Activated naive CD4-positive, alpha-beta T cell treated with anti-CD3 and anti-CD28 coated beads, Interleukin-2, amount 10 ng/mL, durations not matched to agents 7 days and 5 days (primary cell): Measurements from ENCODE around the gene FGFRL1.

Experiments used
- CTCF ChIA-PET: fragments of 350-600 bp; sonication (Branson Sonifier 250); formaldehyde crosslinking; loops from one replicate; lab custom pipeline; 2021; ENCODE audit warnings: antibody characterized with exemption; lab: Charles Lee
- DNase-seq: peaks from one replicate; pipeline ENCODE4 v3.0.0-alpha.2; 2020
- H3K27ac Mint-ChIP-seq: one replicate; pipeline ENCODE4 v1.8.0; 2021; ENCODE audit warnings: mild to moderate bottlenecking, moderate library complexity, mixed read lengths
- H3K27me3 Mint-ChIP-seq: one replicate; pipeline ENCODE4 v1.8.0; 2021; ENCODE audit warnings: mild to moderate bottlenecking, mixed read lengths
- H3K36me3 Mint-ChIP-seq: one replicate; pipeline ENCODE4 v1.8.0; 2021; ENCODE audit warnings: mixed read lengths
- H3K4me1 Mint-ChIP-seq: one replicate; pipeline ENCODE4 v1.8.0; 2021; ENCODE audit warnings: mixed read lengths
- H3K4me3 Mint-ChIP-seq: one replicate; pipeline ENCODE4 v1.8.0; 2021; ENCODE audit warnings: mild to moderate bottlenecking, moderate library complexity, mixed read lengths
- H3K9me3 Mint-ChIP-seq: one replicate; pipeline ENCODE4 v1.8.0; 2021; ENCODE audit warnings: mixed read lengths

The FGFRL1 gene

GRCh38 chr4:1011022-1011665 is at the start of gene FGFRL1:
Gene FGFRL1 (plus strand): TSS chr4:1011626. CDS start chr4:1012486, 860 bp downstream.
- CTCF ChIA-PET = no interaction called here
- peaks cover 2% of the 10 kb centered on the region for H3K9me3 Mint-ChIP-seq
- peaks cover 16% of the 10 kb centered on the region for H3K4me1 Mint-ChIP-seq
- no peaks in the 10 kb centered on the region for H3K36me3 Mint-ChIP-seq
- peaks cover 35% of the 10 kb centered on the region for H3K27me3 Mint-ChIP-seq
- peak; percentile 94 for DNase-seq
- H3K27ac Mint-ChIP-seq = peak within 1 kb of the TSS; percentile 94
- peak within 1 kb of the TSS; percentile 81 for H3K4me3 Mint-ChIP-seq

- CTCF ChIA-PET = no interaction called here
- Mint-ChIP-seq H3K4me1 (no peaks in the 10 kb centered on the region), H3K36me3 (peaks cover 6% of the 10 kb centered on the region), H3K9me3 (no peaks in the 10 kb centered on the region), H3K4me3 (no peak overlapping the region), H3K27me3 (no peaks in the 10 kb centered on the region), H3K27ac (no peak overlapping the region)
- DNase-seq = no peak
Measured at GRCh38 chr4:962231-963208, 48.9 kb upstream of the FGFRL1 start.

- H3K27ac Mint-ChIP-seq = no peak overlapping the region
- no peak overlapping the region for H3K4me3 Mint-ChIP-seq
- H3K27me3 Mint-ChIP-seq = no peaks in the 10 kb centered on the region
- no peak for DNase-seq
- no peaks in the 10 kb centered on the region for H3K9me3 Mint-ChIP-seq
- H3K4me1 Mint-ChIP-seq = no peaks in the 10 kb centered on the region
- H3K36me3 Mint-ChIP-seq = peaks cover 6% of the 10 kb centered on the region
- CTCF ChIA-PET = no interaction called here
Measured at GRCh38 chr4:963276-964225, 47.9 kb upstream of the FGFRL1 start.

GRCh38 chr4:964346-965025 is 46.9 kb upstream of the FGFRL1 start:
- H3K4me1 Mint-ChIP-seq = no peaks in the 10 kb centered on the region
- no peak overlapping the region for H3K27ac Mint-ChIP-seq
- no peaks in the 10 kb centered on the region for H3K27me3 Mint-ChIP-seq
- no peak for DNase-seq
- peaks cover 3% of the 10 kb centered on the region for H3K36me3 Mint-ChIP-seq
- H3K4me3 Mint-ChIP-seq = no peak overlapping the region
- no peaks in the 10 kb centered on the region for H3K9me3 Mint-ChIP-seq
- CTCF ChIA-PET = no interaction called here

GRCh38 chr4:965048-965765 is 46.2 kb upstream of the FGFRL1 start:
- H3K4me1 Mint-ChIP-seq = no peaks in the 10 kb centered on the region
- no peaks in the 10 kb centered on the region for H3K9me3 Mint-ChIP-seq
- DNase-seq = no peak
- H3K27me3 Mint-ChIP-seq = no peaks in the 10 kb centered on the region
- H3K4me3 Mint-ChIP-seq = no peak overlapping the region
- peaks cover 3% of the 10 kb centered on the region for H3K36me3 Mint-ChIP-seq
- CTCF ChIA-PET = interaction anchor here (1.3 kb wide), 1 partner anchor 22 kb away, joined by 4 read pairs; the partner anchor contains the start of gene IDUA
- H3K27ac Mint-ChIP-seq = no peak overlapping the region

- H3K4me1 Mint-ChIP-seq = peaks cover 5% of the 10 kb centered on the region
- H3K27ac Mint-ChIP-seq = no peak overlapping the region
- H3K36me3 Mint-ChIP-seq = peaks cover 3% of the 10 kb centered on the region
- CTCF ChIA-PET = interaction anchor here (1.3 kb wide), 1 partner anchor 22 kb away, joined by 4 read pairs; the partner anchor contains the start of gene IDUA
- no peak for DNase-seq
- H3K27me3 Mint-ChIP-seq = no peaks in the 10 kb centered on the region
- H3K9me3 Mint-ChIP-seq = no peaks in the 10 kb centered on the region
- no peak overlapping the region for H3K4me3 Mint-ChIP-seq
Measured at GRCh38 chr4:965766-966134, 45.7 kb upstream of the FGFRL1 start.

- Mint-ChIP-seq H3K36me3 (peaks cover 3% of the 10 kb centered on the region), H3K27me3 (no peaks in the 10 kb centered on the region), H3K9me3 (no peaks in the 10 kb centered on the region), H3K27ac (no peak overlapping the region), H3K4me3 (no peak overlapping the region), H3K4me1 (peaks cover 9% of the 10 kb centered on the region)
- DNase-seq = no peak
- CTCF ChIA-PET = interaction anchor here (1.3 kb wide), 1 partner anchor 21 kb away, joined by 4 read pairs; the partner anchor contains the start of gene IDUA
Measured at GRCh38 chr4:966266-967112, 44.9 kb upstream of the FGFRL1 start.

- H3K4me1 Mint-ChIP-seq = peaks cover 11% of the 10 kb centered on the region
- no peak overlapping the region for H3K4me3 Mint-ChIP-seq
- CTCF ChIA-PET = no interaction called here
- no peak for DNase-seq
- no peaks in the 10 kb centered on the region for H3K36me3 Mint-ChIP-seq
- H3K9me3 Mint-ChIP-seq = no peaks in the 10 kb centered on the region
- no peaks in the 10 kb centered on the region for H3K27me3 Mint-ChIP-seq
- H3K27ac Mint-ChIP-seq = no peak overlapping the region
Measured at GRCh38 chr4:967113-968104, 44.0 kb upstream of the FGFRL1 start.

- Mint-ChIP-seq H3K4me3 (no peak overlapping the region), H3K27ac (no peak overlapping the region), H3K36me3 (no peaks in the 10 kb centered on the region), H3K27me3 (no peaks in the 10 kb centered on the region), H3K4me1 (peaks cover 11% of the 10 kb centered on the region), H3K9me3 (no peaks in the 10 kb centered on the region)
- DNase-seq = no peak
- CTCF ChIA-PET = no interaction called here
Measured at GRCh38 chr4:968221-968620, 43.2 kb upstream of the FGFRL1 start.

- H3K4me3 Mint-ChIP-seq = no peak overlapping the region
Measured at GRCh38 chr4:968621-969394, 42.6 kb upstream of the FGFRL1 start.

More at GRCh38 chr4:968621-969394, 42.6 kb upstream of the FGFRL1 start:
- DNase-seq = no peak
- no peaks in the 10 kb centered on the region for H3K36me3 Mint-ChIP-seq
- peaks cover 11% of the 10 kb centered on the region for H3K4me1 Mint-ChIP-seq
- CTCF ChIA-PET = no interaction called here
- no peaks in the 10 kb centered on the region for H3K27me3 Mint-ChIP-seq
- H3K27ac Mint-ChIP-seq = no peak overlapping the region
- no peaks in the 10 kb centered on the region for H3K9me3 Mint-ChIP-seq
